ENCODE results near the gene PTGDS. TPM values are rescaled to one million over a fixed set of nuclear protein-coding genes. Genes with fewer than 3 reads are reported as not detected.

The PTGDS gene
- total RNA-seq, 1 experiment from 2014 or later: 3.6 TPM

GRCh38 chr9:137017791-137018497, 40.6 kb downstream of the PTGDS start:
- peak; percentile 61 for DNase-seq
- no peak overlapping the region for H4K91ac ChIP-seq (ENCODE audit: insufficient read length, low read depth, low read length)

More at GRCh38 chr9:137017791-137018497, 40.6 kb downstream of the PTGDS start:
- Histone ChIP-seq H2BK120ac (ENCODE audit: low read depth, low read length, poor library complexity, severe bottlenecking) (no peak overlapping the region), H3T11ph (ENCODE audit: low read length) (no peak overlapping the region), H3K23ac (ENCODE audit: insufficient read length, low read depth, low read length) (no peak overlapping the region), H2BK20ac (ENCODE audit: low read depth, low read length, poor library complexity, severe bottlenecking) (no peak overlapping the region), H3K27me3 (ENCODE audit: insufficient read depth, low read length) (no peaks in the 10 kb centered on the region), H3K4me2 (ENCODE audit: insufficient read depth, insufficient read length, low read length) (no peak overlapping the region), H2BK12ac (ENCODE audit: insufficient read length, low read depth, low read length) (no peak overlapping the region), H3K56ac (ENCODE audit: insufficient read length, low read depth, low read length) (no peak overlapping the region), H2BK5ac (ENCODE audit: insufficient read length, low read length) (no peak overlapping the region), H2AFZ (ENCODE audit: low read length) (no peak overlapping the region), H4K8ac (replicated peaks; ENCODE audit: insufficient read length, low read depth, low read length) (no peak overlapping the region), H3K27ac (ENCODE audit: insufficient read length, low read depth, low read length) (no peak overlapping the region), H3K79me1 (ENCODE audit: insufficient read depth, low read depth, low read length, poor library complexity, severe bottlenecking) (no peaks in the 10 kb centered on the region), H3K79me2 (ENCODE audit: insufficient read depth, low read length) (no peaks in the 10 kb centered on the region), H4K20me1 (ENCODE audit: control insufficient read depth, insufficient read depth, insufficient read length) (no peaks in the 10 kb centered on the region), H3K9ac (ENCODE audit: extremely low read depth, insufficient read length, low read length) (no peak overlapping the region), H3K4me1 (ENCODE audit: insufficient read depth, low read length) (no peaks in the 10 kb centered on the region), H3K9me3 (ENCODE audit: control insufficient read depth, low read depth, low read length) (no peaks in the 10 kb centered on the region), H2BK15ac (ENCODE audit: low read depth, low read length) (no peak overlapping the region), H4K5ac (ENCODE audit: insufficient read length, low read depth, low read length) (no peak overlapping the region), H3K23me2 (ENCODE audit: insufficient read length, low read depth, low read length, poor library complexity, severe bottlenecking) (no peaks in the 10 kb centered on the region), H3K14ac (ENCODE audit: insufficient read depth, low read length) (no peak overlapping the region), H3K18ac (ENCODE audit: insufficient read length, low read depth, low read length) (no peak overlapping the region), H3K4ac (ENCODE audit: low read depth, low read length) (no peak overlapping the region), H2AK5ac (ENCODE audit: insufficient read length, low read length) (no peak overlapping the region)
- Mint-ChIP-seq H3K27ac (no peak overlapping the region), H3K27me3 (ENCODE audit: low read depth) (no peaks in the 10 kb centered on the region), H3K4me3 (no peak overlapping the region), H3K9me3 (no peaks in the 10 kb centered on the region), H3K4me1 (peaks cover 2 to 5% of the 10 kb centered on the region in 2 experiments; a peak in 3 of 4 replicates), H3K36me3 (ENCODE audit: insufficient read depth in 1 of 3, low read depth in 3 of 3) (peaks cover 4 to 13% (median 6%) of the 10 kb centered on the region in 3 experiments; a peak in 4 of 7 replicates)
- no peak for TF ChIP-seq CTCF (conservative IDR thresholded peaks at IDR 0.05)
- WGBS (ENCODE audit: extremely low coverage, insufficient read length, low lambda C conversion rate): no CpG with 5 or more reads among the region's 45 CpGs
